Pancreas (tissue), 10 donors: ENCODE measurements around the gene RIN1. TPM values are rescaled to one million over a fixed set of nuclear protein-coding genes. Genes with fewer than 3 reads are reported as not detected.

Experiments
- ATAC-seq, 4 donors: fragments of 200-7000 bp; cut with Tn5 transposase; one replicate each; pipeline versions ENCODE4 v1.8.0 to v1.9.1; 2020; ENCODE audit warnings: mild to moderate bottlenecking in 4 of 4, moderate library complexity in 4 of 4
- DNase-seq, 6 donors: peaks; one replicate each; pipeline ENCODE4 v3.0.0-alpha.2; 2020
- FAIRE-seq: peaks from 2 replicates; lab custom pipeline; 2012; peaks lifted over from hg19 to GRCh38; lab: Jason Lieb, UNC
- H3K27ac ChIP-seq, 4 donors: fragments of 200-600 bp; sonication (generic); 1 replicate in 3 of 4; 2 replicates in 1 of 4; pipeline versions ENCODE4 v1.5.0 to v1.8.0; 2020
- H3K27me3 ChIP-seq, 4 donors: fragments of 200-600 bp; one replicate each; pipeline ENCODE4 v1.8.0; 2021
- H3K36me3 ChIP-seq, 3 donors: fragments of 200-600 bp; sonication (generic) in 1 of 3; one replicate each; pipeline versions ENCODE4 v1.5.0 to v1.8.0; 2020 to 2021
- H3K4me1 ChIP-seq, 3 donors: fragments of 200-600 bp; one replicate each; pipeline ENCODE4 v1.8.0; 2021
- H3K4me3 ChIP-seq, 4 donors: fragments of 200-600 bp; sonication (generic) in 2 of 4; one replicate each; pipeline versions ENCODE4 v1.5.0 to v1.8.0; 2020 to 2021
- H3K9me3 ChIP-seq, 4 donors: fragments of 200-600 bp; one replicate each; pipeline ENCODE4 v1.8.0; 2021
- CTCF ChIP-seq, 4 donors: fragments of 200-600 bp; sonication (generic) in 3 of 4; IDR thresholded peaks; one replicate each; pipeline versions ENCODE4 v1.5.0 to v1.8.0; 2021; ENCODE audit warnings: antibody characterized with exemption in 4 of 4
- WGBS, 2 donors: extraction: QIAGEN DNeasy Blood & Tissue Kit; methylation state at CpG; one replicate each; pipeline ENCODE4 v1.1.7; 2013; 5-methylcytosine and 5-hydroxymethylcytosine counted together
- intact Hi-C, 3 donors: fragments of 100-400 bp; cut with DNase I; formaldehyde crosslinking; loops; one replicate each; pipeline versions ENCODE4 v1.11.1 to v1.14.2; 2022
- polyA plus RNA-seq, 2 donors: library from polyadenylated mRNA; stranded (reverse); fragments of 200-250 nt; gene quantifications; one replicate each; pipeline ENCODE4 v1.2.3, GENCODE V29; 2013
- total RNA-seq, 6 donors: library from RNA; stranded (reverse); fragmentation: NEBNext Ultra II Directional in 4 of 6; extraction: Animal tissue kit (Norgen Biotek cat#: 25700) in 4 of 6; gene quantifications; one replicate each; pipeline versions ENCODE4 v1.2.1 to v1.2.4, GENCODE V29; 2021 to 2023
- donor health status: healthy with polysubstance abuse.
- donor health status: DM: no; HTN: no; CAD: no; lungs with moderate emphysema.
- donor health status: DM: no; HTN: no; CAD: no.
- donor health status: control.
- donor health status: control.
- donor health status: Bipolar disorder and iron deficiency.
- donor health status: DM: yes; HTN: yes; CAD: no.
- donor health status: DM: no; HTN: no; CAD: no.
- donor health status: DM: no; HTN: no; CAD: no.
- donor health status: DM: yes; HTN: yes; CAD: no.

RIN1 gene
- total and polyA plus RNA-seq, 8 donors, result 2.7 to 15.7 (median 4.8) TPM

DNA sequence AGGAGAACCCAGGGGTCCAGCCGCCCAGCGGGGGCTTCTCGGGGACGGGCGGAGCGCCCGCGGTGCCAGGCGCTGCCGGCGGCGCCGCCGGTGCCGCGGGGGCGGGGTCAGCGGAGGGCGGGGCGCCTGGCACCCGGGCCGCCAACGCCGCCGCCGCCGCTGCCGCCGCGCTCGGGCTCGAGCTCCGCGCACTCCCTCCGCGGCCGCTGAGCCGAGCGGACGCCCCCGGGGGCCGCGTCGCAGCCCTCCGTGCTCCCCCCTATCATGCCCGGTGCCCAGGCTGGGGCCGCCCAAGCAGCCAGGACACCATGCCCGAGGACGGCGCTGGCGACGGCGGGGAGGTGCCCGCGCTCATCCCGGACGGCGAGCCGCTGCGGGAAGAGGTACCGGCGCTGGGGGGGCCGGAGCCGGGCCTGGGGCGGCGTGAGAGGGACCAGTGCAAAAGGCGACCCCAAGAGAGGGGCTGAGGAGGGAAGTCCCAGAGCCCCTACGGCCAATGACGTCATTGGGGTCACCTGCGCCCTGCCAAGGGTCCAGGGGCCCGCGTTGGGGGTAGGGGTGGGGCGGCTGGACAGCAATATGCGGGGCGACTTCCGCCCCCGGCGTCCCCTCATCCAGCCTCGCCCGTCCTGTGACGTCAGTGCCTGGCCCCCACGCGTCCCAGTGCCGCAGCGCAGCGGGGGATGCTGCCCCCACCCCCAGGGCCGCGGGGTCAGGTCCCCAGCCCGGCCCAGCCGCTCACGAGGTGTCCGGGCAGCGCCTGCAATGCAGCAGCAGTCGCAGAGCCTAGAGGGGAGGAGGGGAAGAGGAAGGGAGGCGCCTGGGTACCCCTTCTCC, 44.3 kb downstream of the RIN1 start, which contains the start of gene TMEM151A:
Gene TMEM151A (plus strand): TSS at position 189 of the 837 bp plus-strand sequence. CDS start 120 bp downstream, at position 309.
- no peak for ATAC-seq
- FAIRE-seq, result no peak
- Histone ChIP-seq H3K36me3 (no peaks in the 10 kb centered on the region), H3K27me3 (no peaks in the 10 kb centered on the region), H3K27ac (no peak within 1 kb of the TSS), H3K9me3 (no peaks in the 10 kb centered on the region), H3K4me3 (peak within 1 kb of the TSS; percentile 30 to 64 (median 44)), H3K4me1 (peaks cover 0 to 17% (median 15%) of the 10 kb centered on the region in 3 donors)
- DNase-seq, result peak in 3 of 6 donors; percentile 64 to 81 (median 75)
- 1 to 3% methylated on average over 46 to 95 of the region's 95 CpGs for WGBS, 2 donors
- intact Hi-C loops, result no loop called here
- TF ChIP-seq CTCF (IDR thresholded peaks at IDR 0.05), result no peak

DNA sequence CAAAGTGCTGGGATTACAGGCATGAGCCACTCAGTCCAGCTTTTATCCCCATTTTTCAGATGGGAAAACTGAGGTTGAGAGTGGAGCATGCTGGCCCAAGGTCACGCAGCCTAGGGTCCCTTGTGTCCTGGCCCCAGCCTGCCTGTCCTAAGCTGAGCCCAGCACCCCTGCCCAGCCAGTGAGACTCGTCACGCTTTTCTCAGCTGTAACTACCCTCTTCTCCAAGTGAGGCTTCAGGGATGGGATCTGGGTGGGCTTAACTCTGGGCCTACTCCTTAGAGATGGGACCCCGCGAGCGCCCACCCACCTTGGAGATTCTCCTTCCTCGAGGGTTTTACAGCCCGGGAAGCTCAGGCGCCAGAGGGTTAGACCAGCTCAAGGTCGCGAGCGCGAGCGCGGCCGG, 44.9 kb downstream of the RIN1 start:
- 16 to 17% methylated on average over 10 to 16 of the region's 16 CpGs for WGBS, 2 donors
- DNase-seq (peak in 1 of 6 donors; percentile 68), ATAC-seq (no peak), FAIRE-seq (no peak)
- TF ChIP-seq CTCF (IDR thresholded peaks at IDR 0.05), result no peak
- peaks cover 0 to 17% (median 15%) of the 10 kb centered on the region in 3 donors for H3K4me1 ChIP-seq
- intact Hi-C loops, result no loop called here
- peak overlapping the region in 2 of 4 donors; percentile 57 to 64 for H3K4me3 ChIP-seq
- no peaks in the 10 kb centered on the region for H3K36me3 ChIP-seq
- no peak overlapping the region for H3K27ac ChIP-seq
- H3K9me3 ChIP-seq, result no peaks in the 10 kb centered on the region
- H3K27me3 ChIP-seq, result no peaks in the 10 kb centered on the region

DNA sequence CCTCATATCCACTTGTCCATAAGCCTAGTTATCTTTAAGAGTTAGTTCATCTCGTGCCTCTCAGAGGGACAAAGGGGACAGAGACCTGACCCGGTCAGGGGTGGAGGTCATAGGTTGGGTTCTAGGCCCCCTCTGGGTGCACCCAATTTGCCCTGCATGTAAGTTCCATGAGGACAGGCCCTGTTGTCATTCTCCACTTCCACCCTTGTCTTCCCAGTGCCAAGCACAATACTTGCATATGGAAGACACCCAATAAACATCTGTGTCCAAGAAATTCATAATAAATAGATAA, 46.0 kb downstream of the RIN1 start:
- no peak for FAIRE-seq
- Histone ChIP-seq H3K9me3 (no peaks in the 10 kb centered on the region), H3K4me3 (no peak overlapping the region), H3K27me3 (no peaks in the 10 kb centered on the region), H3K27ac (peak overlapping the region in 2 of 4 donors; percentile 93 to 99), H3K36me3 (no peaks in the 10 kb centered on the region), H3K4me1 (peaks cover 0 to 17% (median 15%) of the 10 kb centered on the region in 3 donors)
- no peak for TF ChIP-seq CTCF (IDR thresholded peaks at IDR 0.05)
- no peak for DNase-seq
- intact Hi-C loops, result no loop called here
- WGBS, 2 donors, result 60 to 64% methylated on average over 2 of the region's 2 CpGs
- no peak for ATAC-seq

GRCh38 chr11:66289548-66290329, 46.5 kb downstream of the RIN1 start:
- DNase-seq (peak in 3 of 6 donors; percentile 74 to 85 (median 74)), FAIRE-seq (no peak), ATAC-seq (peak; percentile 44 to 74 (median 64))
- Histone ChIP-seq H3K4me1 (peaks cover 0 to 17% (median 15%) of the 10 kb centered on the region in 3 donors), H3K9me3 (no peaks in the 10 kb centered on the region), H3K27me3 (no peaks in the 10 kb centered on the region), H3K27ac (peak overlapping the region; percentile 92 to 99 (median 94)), H3K4me3 (peak overlapping the region; percentile 49 to 94 (median 80)), H3K36me3 (no peaks in the 10 kb centered on the region)
- intact Hi-C loops, result loop anchor here in 1 of 3 donors (10.0 kb wide), 1 partner anchor 65 kb away; no protein-coding TSS in a partner anchor
- WGBS, 2 donors, result 8% methylated on average over 35 to 36 of the region's 36 CpGs
- TF ChIP-seq CTCF (IDR thresholded peaks at IDR 0.05), result no peak
